HEK293 (cell line): Measurements from ENCODE around the gene YY1AP1.

Experiments
- CTCF ChIP-seq: fragments of 450-650 bp; formaldehyde crosslinking; IDR thresholded peaks from 2 replicates; pipeline ENCODE4 v1.5.1; 2016; ENCODE audit warnings: missing biosample characterization, missing genetic modification characterization
- MEIS1 ChIP-seq: sonication (generic); formaldehyde crosslinking; IDR thresholded peaks from 2 replicates; pipeline ENCODE4 v1.8.1; 2022; ENCODE audit warnings: missing genetic modification reagents, mild to moderate bottlenecking, borderline replicate concordance
- OVOL3 ChIP-seq: fragments of 450-650 bp; formaldehyde crosslinking; IDR thresholded peaks from 2 replicates; pipeline ENCODE4 v1.5.1; 2016; ENCODE audit warnings: missing biosample characterization, missing genetic modification characterization
- SETDB1 ChIP-seq: IDR thresholded peaks from one replicate; pipeline ENCODE4 v1.6.1; 2017; ENCODE audit warnings: mild to moderate bottlenecking, low read length, moderate library complexity, mixed read lengths; ENCODE audit not compliant: insufficient read length
- ZBTB11 ChIP-seq: fragments of 450-650 bp; formaldehyde crosslinking; conservative IDR thresholded peaks from 2 replicates; pipeline ENCODE4 v1.5.1; 2016; ENCODE audit warnings: low read depth, missing biosample characterization, missing genetic modification characterization
- ZBTB7A ChIP-seq: fragments of 450-650 bp; formaldehyde crosslinking; IDR thresholded peaks from 2 replicates; pipeline ENCODE4 v1.5.1; 2016; ENCODE audit warnings: low read depth, missing biosample characterization, missing genetic modification characterization
- ZEB2 ChIP-seq: fragments of 450-650 bp; formaldehyde crosslinking; IDR thresholded peaks from 2 replicates; pipeline ENCODE4 v1.5.1; 2016; ENCODE audit warnings: missing biosample characterization, missing genetic modification characterization
- ZFP41 ChIP-seq: fragments of 450-650 bp; formaldehyde crosslinking; IDR thresholded peaks from 2 replicates; pipeline ENCODE4 v1.5.1; 2016; ENCODE audit warnings: missing biosample characterization, missing genetic modification characterization, borderline replicate concordance
- ZNF239 ChIP-seq: fragments of 450-650 bp; formaldehyde crosslinking; IDR thresholded peaks from 2 replicates; pipeline ENCODE4 v1.5.1; 2016; ENCODE audit warnings: missing biosample characterization, missing genetic modification characterization
- ZNF433 ChIP-seq: fragments of 450-650 bp; formaldehyde crosslinking; IDR thresholded peaks from 2 replicates; pipeline ENCODE4 v1.5.1; 2016; ENCODE audit warnings: missing biosample characterization, missing genetic modification characterization, low read depth
- ZNF747 ChIP-seq: fragments of 450-650 bp; formaldehyde crosslinking; IDR thresholded peaks from 2 replicates; pipeline ENCODE4 v1.5.1; 2016; ENCODE audit warnings: missing biosample characterization, missing genetic modification characterization
- ZNF76 ChIP-seq: fragments of 450-650 bp; formaldehyde crosslinking; IDR thresholded peaks from 2 replicates; pipeline ENCODE4; 2016; ENCODE audit warnings: low read depth, missing biosample characterization, missing genetic modification characterization, borderline replicate concordance
- TF ChIP-seq, protein P1 (sequence below): fragments of 450-650 bp; formaldehyde crosslinking; IDR thresholded peaks from 2 replicates; pipeline ENCODE4 v1.5.1; 2016; ENCODE audit warnings: missing biosample characterization, missing genetic modification characterization
- TF ChIP-seq, protein P2 (sequence below): fragments of 450-650 bp; formaldehyde crosslinking; IDR thresholded peaks from 2 replicates; pipeline ENCODE4 v1.5.1; 2016; ENCODE audit warnings: missing biosample characterization, missing genetic modification characterization

DNA sequence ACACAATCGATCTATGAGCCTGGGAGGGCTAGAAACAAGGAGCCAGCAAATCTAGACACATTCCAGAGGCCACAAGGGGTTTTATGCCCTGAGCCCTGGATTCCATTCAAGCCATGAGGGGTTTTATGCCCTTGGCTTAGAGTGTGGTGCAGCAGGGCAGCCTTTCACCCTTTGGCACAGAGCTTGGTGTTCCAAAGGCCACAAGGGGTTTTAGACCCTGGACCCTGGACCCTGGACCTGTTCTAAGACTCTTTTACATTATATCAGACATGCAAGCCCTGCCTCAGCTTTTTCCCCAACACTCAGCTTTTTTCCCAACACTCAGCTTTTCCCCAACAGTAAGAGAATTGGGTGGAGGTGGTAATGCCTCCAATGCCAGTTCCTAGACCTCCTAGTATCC, 65.2 kb downstream of the YY1AP1 start:
- TF ChIP-seq CTCF (no peak), ZNF76 (tag by site-specific recombination) (no peak), MEIS1 (CRISPR knock-in tag) (no peak), ZBTB11 (tag by site-specific recombination) (no peak), ZNF433 (tag by site-specific recombination) (no peak), SETDB1 (no peak), ZFP41 (tag by site-specific recombination) (no peak), OVOL3 (no peak), ZBTB7A (no peak), ZNF239 (tag by site-specific recombination) (no peak), ZNF747 (tag by site-specific recombination) (no peak), ZEB2 (tag by site-specific recombination) (no peak)
- TF ChIP-seq, protein P1, sequence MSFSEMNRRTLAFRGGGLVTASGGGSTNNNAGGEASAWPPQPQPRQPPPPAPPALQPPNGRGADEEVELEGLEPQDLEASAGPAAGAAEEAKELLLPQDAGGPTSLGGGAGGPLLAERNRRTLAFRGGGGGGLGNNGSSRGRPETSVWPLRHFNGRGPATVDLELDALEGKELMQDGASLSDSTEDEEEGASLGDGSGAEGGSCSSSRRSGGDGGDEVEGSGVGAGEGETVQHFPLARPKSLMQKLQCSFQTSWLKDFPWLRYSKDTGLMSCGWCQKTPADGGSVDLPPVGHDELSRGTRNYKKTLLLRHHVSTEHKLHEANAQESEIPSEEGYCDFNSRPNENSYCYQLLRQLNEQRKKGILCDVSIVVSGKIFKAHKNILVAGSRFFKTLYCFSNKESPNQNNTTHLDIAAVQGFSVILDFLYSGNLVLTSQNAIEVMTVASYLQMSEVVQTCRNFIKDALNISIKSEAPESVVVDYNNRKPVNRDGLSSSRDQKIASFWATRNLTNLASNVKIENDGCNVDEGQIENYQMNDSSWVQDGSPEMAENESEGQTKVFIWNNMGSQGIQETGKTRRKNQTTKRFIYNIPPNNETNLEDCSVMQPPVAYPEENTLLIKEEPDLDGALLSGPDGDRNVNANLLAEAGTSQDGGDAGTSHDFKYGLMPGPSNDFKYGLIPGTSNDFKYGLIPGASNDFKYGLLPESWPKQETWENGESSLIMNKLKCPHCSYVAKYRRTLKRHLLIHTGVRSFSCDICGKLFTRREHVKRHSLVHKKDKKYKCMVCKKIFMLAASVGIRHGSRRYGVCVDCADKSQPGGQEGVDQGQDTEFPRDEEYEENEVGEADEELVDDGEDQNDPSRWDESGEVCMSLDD (tag by site-specific recombination), result no peak
- TF ChIP-seq, protein P2, sequence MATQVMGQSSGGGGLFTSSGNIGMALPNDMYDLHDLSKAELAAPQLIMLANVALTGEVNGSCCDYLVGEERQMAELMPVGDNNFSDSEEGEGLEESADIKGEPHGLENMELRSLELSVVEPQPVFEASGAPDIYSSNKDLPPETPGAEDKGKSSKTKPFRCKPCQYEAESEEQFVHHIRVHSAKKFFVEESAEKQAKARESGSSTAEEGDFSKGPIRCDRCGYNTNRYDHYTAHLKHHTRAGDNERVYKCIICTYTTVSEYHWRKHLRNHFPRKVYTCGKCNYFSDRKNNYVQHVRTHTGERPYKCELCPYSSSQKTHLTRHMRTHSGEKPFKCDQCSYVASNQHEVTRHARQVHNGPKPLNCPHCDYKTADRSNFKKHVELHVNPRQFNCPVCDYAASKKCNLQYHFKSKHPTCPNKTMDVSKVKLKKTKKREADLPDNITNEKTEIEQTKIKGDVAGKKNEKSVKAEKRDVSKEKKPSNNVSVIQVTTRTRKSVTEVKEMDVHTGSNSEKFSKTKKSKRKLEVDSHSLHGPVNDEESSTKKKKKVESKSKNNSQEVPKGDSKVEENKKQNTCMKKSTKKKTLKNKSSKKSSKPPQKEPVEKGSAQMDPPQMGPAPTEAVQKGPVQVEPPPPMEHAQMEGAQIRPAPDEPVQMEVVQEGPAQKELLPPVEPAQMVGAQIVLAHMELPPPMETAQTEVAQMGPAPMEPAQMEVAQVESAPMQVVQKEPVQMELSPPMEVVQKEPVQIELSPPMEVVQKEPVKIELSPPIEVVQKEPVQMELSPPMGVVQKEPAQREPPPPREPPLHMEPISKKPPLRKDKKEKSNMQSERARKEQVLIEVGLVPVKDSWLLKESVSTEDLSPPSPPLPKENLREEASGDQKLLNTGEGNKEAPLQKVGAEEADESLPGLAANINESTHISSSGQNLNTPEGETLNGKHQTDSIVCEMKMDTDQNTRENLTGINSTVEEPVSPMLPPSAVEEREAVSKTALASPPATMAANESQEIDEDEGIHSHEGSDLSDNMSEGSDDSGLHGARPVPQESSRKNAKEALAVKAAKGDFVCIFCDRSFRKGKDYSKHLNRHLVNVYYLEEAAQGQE, result no peak
